HG02759 (cell line): ENCODE measurements around the gene LDLRAD4.

Experiments
- ATAC-seq: cut with Tn5 transposase; IDR thresholded peaks from one replicate; pipeline ENCODE4 v1.9.1; 2021; ENCODE audit warnings: mild to moderate bottlenecking, moderate library complexity; ENCODE audit not compliant: unreplicated experiment

Gene LDLRAD4

GRCh38 chr18:13380691-13381070 lies 162.1 kb downstream of the LDLRAD4 start:
- no peak for ATAC-seq

DNA sequence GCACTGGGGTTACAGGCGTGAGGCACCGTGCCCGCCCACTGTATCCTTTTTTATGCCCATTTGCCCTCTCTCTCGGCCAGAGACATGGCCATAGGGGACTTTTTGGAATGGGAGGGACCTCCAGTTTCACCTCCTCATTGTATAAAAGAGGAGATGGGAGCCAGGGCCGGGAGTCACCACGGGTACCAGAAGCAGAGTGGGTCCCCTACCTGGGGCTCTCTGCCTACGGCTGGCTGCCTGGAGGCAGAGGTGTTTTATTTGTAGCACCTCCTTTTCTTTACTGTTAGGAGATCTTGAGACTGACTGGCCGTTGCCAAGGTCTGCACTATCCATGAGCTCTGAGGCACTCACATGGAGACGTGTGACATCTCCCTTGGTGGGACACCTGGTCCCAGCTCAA lies 162.8 kb downstream of the LDLRAD4 start:
- ATAC-seq = no peak

- ATAC-seq = peak; percentile 65
Observed at GRCh38 chr18:13381944-13382365, 163.4 kb downstream of the LDLRAD4 start.

DNA sequence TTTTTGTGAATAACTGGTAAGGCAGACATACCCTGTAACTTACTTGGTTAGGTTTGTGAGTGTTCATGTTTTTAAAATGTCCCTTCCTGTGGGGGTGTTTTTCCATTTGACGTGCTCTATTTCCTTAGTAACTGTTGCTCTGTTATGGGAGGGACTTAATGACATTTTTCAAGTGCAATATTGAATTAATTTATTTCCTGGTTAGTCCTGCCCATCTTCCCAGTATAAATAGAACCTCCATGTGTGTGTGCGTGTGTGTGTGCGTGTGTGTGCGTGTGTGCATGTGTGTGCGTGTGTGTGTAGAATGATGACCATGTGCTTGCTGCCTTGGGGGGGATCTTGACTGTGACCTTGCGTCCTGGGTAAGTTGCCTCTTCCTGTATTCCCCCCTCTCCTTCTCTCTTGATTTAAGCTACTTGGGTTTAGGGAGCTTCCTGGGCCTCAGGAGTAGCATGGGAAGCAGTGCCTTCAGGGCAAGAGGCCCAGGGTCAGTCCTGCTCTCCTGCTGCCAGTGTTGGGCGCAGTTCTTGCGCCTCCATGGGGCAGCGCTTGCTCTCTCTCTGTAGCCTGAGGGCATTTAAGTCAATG lies 163.9 kb downstream of the LDLRAD4 start:
- ATAC-seq = peak; percentile 23

DNA sequence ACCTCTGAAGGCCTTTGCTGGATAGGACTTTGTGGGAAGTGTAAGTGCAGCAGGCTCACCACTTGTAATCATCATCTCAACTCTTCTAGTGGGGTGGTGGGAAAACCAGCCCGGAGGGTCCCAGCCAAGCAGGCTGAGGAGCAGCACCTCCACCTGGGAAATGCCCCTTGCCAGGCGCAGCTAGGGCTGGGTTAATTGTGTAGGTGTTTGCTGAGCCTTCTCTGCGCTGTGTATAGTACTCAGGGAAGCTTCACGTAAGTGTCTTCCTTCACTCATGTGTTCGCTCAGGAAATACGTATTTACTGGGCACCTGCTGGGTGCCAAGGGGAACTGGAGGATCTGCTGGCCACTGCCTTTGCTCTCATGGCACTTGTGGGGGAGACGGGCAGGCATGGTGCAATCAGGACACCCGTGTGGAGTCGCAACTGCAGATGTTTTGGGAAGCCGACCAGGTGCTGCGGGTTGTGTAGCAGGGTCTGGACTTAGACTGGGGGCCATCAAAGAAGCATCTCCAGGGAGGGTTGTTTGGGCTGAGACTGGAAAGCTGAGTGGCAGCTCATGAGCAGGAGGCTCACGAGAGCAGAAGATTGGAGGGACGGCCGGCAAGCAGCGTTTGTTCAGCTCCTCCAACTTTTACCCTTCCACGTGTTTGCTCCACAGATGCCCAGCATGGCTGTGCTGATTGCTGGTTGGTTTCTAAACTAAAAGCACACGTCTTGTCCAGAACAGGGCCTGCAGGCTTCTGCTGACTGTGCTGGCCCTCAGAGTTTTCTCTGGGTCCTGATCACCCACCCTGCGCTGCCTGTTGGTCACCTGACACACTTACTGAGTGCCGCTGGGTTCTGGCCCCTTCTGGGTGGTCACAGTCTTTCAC lies 164.6 kb downstream of the LDLRAD4 start:
- ATAC-seq = no peak

DNA sequence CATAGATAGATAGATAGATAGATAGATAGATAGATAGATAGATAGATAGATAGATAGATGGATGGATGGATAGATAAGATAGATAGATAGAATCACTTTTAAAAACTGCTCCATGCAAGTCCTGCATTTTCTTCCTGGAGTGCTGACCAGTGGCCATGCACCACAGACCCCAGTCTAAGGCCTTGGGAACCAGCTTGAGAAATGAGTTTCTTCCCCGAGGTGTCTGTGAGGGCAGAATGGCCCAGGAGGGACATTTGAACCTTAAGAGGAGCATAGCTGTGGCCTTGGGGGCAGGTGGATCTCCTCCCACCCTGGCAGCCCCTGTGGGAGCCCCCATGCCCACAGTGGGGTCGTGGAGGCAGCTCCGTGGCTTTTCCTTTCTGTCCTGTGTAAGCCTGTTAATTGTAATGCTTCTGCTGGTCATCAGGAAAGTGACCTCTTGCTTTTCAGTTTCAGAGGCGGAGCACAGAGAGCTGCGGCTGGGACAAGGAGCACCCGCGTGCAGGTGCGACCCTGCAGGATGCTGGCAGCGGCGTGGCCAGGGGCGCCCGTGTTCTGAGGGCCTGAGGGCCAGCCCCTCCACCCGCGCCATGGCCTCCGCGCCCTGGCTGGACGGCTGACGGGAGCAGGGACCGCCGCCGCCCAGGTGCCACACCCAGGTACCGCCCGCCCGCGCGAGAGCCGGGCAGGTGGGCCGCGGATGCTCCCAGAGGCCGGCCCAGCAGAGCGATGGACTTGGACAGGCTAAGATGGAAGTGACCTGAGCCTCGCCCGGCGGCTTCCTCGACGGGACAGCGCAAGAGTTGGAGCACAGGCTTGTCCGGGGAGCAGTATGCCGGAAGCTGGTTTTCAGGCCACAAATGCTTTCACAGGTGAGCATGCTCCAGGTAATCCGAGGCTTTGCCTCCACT lies 168.6 kb downstream of the LDLRAD4 start:
- no peak for ATAC-seq

- no peak for ATAC-seq
Observed at GRCh38 chr18:13387855-13388548, 169.4 kb downstream of the LDLRAD4 start.

GRCh38 chr18:13388586-13389490 lies 170.3 kb downstream of the LDLRAD4 start:
- ATAC-seq = no peak

DNA sequence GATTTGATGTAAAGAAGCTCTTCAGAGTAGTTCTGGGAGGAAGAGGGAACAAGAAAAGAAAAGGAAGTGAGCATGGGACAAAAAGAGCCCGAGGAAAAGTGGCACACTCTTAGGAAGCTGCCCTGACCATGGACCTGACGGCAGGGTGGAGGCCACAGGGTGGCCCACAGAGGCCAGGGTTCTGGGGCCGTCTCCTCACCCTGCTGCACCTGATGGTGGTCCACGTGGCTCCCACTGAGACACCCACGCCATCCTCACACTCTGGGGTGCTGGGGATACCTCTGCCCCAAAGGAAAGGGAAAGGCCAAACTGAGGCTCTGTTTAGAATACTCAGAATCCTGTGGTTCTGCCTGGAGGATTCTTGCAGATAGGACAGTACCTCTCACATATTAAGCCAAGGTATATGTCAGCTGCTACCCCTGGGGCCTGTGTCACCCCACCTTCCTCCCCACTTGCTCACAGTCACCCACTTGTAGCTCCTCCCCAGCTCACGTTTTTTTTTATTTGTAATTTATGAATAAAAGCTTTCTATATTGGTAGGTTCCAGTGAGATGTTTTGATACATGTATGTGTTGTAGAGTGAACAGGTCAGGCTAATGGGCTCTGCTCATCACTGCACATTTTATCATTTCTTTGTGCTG lies 171.1 kb downstream of the LDLRAD4 start:
- no peak for ATAC-seq

DNA sequence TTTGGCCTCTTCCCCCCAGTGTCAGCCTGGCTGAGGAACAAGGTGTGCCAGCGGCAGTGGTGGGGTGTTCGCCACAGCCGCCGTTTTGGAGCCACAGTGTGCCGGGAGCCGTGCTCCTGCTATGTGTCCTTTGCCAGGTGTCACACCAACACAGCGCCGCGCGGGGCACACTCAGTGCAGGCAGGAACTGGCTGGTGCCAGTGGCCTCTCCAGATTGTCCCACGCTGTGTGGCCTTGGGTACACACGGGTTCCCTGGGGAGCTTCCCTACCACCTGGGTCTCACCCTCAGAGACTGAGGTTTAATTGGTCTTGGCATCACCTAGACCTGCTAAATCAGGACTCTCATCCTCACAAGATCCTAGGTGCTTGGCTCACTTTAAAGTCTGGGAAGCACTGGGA lies 171.6 kb downstream of the LDLRAD4 start:
- ATAC-seq = no peak

DNA sequence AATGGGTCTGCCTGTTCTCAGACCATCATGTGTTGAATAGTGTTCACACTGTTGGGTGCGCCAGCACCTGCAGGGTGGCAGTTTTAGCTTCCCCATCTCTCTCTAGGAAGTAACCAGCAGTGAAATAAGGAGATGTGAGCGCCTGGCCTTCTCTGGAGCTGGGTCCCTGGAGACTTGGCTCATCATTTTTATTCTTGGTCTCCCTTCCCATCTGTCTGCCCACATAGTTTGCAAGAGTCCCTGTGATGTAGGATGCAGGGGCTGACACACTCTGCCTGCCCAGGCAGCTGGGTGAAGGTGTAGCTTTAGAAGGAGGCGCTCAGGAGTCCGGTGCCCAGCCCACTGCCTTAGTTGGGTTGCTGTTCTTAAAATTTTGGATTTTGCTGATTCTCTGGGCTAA lies 172.2 kb downstream of the LDLRAD4 start:
- ATAC-seq = no peak

DNA sequence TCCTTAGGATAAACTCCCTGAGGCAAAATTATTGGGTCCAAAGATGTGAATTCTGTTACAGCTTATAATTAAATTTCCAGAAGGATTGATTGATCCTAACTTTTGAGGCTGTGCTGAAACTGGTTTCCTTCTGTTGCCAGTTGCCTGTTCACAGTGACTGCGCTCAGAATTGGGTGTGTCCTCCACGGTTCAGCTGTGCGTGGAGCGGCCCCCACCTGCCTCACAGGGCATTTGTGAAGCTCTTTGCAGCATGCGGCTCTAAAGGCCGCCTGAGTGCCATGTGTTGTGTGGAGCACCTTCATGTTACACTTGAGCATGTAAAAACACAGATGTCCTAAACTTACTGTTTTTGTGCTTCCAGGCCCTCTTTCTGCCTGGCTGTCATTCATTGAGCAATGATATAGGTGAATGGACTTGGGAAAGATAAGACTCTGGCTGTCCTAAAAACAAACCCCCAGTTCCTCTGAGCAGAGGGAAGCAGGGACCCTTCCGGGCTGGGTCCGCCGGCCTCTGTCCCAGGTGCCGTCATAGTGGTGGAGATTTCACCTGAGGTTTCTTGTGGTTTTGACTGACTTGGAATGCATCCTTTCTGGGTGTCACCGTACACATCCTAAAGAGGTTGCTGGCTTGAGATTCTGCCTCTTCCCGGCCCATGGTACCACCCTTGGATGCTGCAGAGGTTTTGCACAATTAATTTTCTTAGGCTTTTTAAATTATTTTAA lies 173.6 kb downstream of the LDLRAD4 start:
- no peak for ATAC-seq

DNA sequence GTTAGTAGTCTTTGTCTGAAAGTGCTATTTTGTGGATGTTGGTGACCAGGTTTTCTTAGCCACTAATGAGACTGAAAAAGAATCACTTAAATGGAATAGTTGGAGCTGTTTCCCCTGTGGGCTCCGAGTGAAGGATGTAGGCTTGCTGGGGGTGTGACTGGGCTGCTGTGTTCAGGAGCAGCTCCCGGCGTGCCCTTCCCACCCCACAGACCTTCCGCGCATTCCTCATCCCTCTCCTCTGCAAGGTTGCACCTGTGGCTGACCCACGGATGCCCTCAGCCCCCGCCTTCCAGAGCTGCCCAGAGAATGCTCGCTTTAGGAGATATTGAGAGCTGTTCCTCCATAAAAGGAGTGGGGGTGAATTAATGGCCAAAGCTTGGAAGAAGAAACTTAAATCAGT lies 174.3 kb downstream of the LDLRAD4 start:
- ATAC-seq = no peak

DNA sequence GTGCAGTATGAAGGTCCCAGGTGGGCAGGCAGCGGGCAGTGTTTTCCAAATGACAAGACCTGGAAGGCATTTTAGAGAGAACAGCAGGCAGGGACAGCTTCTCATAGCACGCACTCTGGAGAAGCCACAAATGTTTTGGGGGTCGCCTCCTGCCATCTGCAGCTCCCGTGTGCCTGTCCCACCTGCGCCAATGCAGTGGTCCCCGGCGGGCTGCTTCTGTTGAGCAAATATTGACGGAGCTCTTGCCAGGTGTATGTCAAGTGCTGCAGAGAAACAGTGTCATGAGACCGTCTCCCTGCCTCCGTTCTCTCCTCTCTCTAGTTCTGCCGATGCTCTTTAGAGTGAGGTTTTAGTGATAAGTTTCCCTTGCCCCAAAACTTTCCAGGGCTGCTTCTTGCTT lies 174.8 kb downstream of the LDLRAD4 start:
- ATAC-seq = no peak

DNA sequence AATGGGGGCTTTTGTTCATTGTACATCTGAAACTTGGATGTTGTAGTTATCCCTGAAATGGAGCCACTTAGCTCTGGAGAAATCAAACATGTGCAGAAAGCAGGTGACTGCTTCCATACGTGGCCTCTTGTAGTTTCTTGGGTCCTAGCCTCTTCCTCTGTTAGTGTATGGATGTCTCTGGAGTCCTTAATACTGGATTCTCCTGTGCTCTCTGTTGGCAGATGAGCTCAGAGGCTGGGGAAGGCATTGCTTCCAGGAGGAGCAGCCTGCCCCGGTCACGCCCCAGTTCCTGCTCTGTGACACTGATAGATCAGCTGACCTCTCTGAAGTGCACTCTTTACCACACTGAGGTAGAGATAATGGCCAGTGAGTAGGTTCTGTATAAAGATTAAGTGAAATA lies 176.2 kb downstream of the LDLRAD4 start:
- no peak for ATAC-seq

DNA sequence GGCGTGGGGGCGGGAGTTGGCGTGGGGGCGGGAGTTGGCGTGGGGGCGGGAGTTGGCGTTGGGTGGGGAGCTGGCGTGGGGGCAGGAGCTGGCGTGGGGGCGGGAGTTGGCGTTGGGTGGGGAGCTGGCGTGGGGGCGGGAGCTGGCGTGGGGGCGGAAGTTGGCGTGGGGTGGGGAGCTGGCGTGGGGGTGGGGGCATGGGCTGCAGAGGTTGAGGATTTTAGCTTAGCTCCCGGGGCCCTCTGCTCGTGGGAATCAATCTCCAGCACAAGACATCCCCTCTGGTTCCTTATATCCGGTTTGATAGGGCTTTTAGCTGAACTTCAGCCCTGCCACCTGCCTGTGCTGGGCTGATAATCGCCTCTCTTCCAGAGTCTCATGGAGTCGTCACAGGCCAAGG lies 177.0 kb downstream of the LDLRAD4 start:
- no peak for ATAC-seq

GRCh38 chr18:13397504-13398163 lies 179.1 kb downstream of the LDLRAD4 start:
- ATAC-seq = no peak

DNA sequence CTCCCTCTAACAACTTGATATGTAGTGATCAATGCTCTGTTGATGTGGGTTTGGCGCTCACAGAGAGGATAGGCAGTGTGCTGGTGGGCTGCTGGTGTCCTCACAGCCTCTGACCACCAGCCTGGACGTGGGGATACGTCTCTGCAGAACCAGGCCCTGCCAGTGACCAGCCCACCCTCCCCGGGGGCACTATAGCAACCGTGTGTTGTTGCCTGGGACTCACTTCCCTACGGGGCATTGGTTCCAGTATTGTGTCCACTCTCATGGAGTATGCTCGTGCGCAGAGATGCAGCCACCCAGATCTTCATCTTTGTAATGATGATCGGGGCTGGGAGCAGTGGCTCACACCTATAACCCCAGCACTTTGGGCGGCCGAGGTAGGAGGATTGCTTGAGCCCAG lies 180.1 kb downstream of the LDLRAD4 start:
- no peak for ATAC-seq
